HEK293 (cell line): ENCODE data around the gene HIRA.

Experiments
- CTCF ChIP-seq: fragments of 450-650 bp; formaldehyde crosslinking; IDR thresholded peaks from 2 replicates; pipeline ENCODE4 v1.5.1; 2016; ENCODE audit warnings: missing biosample characterization, missing genetic modification characterization
- ELK4 ChIP-seq: IDR thresholded peaks from 2 replicates; pipeline ENCODE4 v1.6.1; 2011; ENCODE audit warnings: mild to moderate bottlenecking, low read depth, low read length, borderline replicate concordance
- HOXD13 ChIP-seq: sonication (generic); formaldehyde crosslinking; IDR thresholded peaks from 2 replicates; pipeline ENCODE4 v1.8.0; 2022; ENCODE audit warnings: missing genetic modification reagents, borderline replicate concordance
- ZNF777 ChIP-seq: fragments of 450-650 bp; formaldehyde crosslinking; IDR thresholded peaks from 2 replicates; pipeline ENCODE4 v1.5.1; 2017; ENCODE audit warnings: missing biosample characterization, missing genetic modification characterization, borderline replicate concordance

GRCh38 chr22:19352217-19352616, 79.3 kb downstream of the HIRA start:
- TF ChIP-seq CTCF (no peak), ZNF777 (tag by site-specific recombination) (no peak), ELK4 (no peak), HOXD13 (CRISPR knock-in tag) (no peak)
